HCT116 (cell line): ENCODE results near the gene KIAA1328. TPM values are rescaled to one million over a fixed set of nuclear protein-coding genes. Genes with fewer than 3 reads are reported as not detected.

Experiments used
- ATAC-seq: fragments of 200-7000 bp; cut with Tn5 transposase; 2 replicates; pipeline ENCODE4 v1.9.1; 2020; ENCODE audit warnings: mild to moderate bottlenecking, moderate library complexity
- BruUV-seq: library from RNA; stranded (reverse); fragments of 400-500 nt; replicated peaks from 2 replicates; lab custom pipeline; 2021; lab: Mats Ljungman, UMichigan
- CTCF ChIA-PET: fragments of 300-600 bp; sonication (Branson Sonifier 250); formaldehyde crosslinking; loops from one replicate; lab custom pipeline; 2021; ENCODE audit warnings: antibody characterized with exemption; lab: Charles Lee
- POLR2A ChIA-PET: fragments of 300-600, 350-600 bp; sonication (Branson Sonifier 250); formaldehyde crosslinking; loops from one replicate; lab custom pipeline; 2021; ENCODE audit warnings: antibody characterized with exemption; lab: Charles Lee
- RAD21 ChIA-PET, 2 experiments: fragments of 300-600 bp; sonication (Branson Sonifier 250); formaldehyde crosslinking; loops; one replicate each; lab custom pipeline; 2023; ENCODE audit warnings: low total read pairs in 2 of 2; ENCODE audit not compliant: uncharacterized antibody in 2 of 2, unreplicated experiment in 2 of 2, low non-redundant PET in 1 of 2; lab: Charles Lee
- DNase-seq: peaks from one replicate; pipeline ENCODE4 v3.0.0-alpha.2; 2010; ENCODE audit warnings: low read depth, low spot score
- H2AFZ ChIP-seq: fragments of 200-600 bp; shearing (Covaris generic), sonication (generic); 2 replicates; pipeline ENCODE4 v1.6.1; 2017; ENCODE audit warnings: low read depth, mixed run types, mixed read lengths, antibody characterized with exemption, low read length; ENCODE audit not compliant: poor library complexity, severe bottlenecking
- H3K27ac ChIP-seq: 2 replicates; pipeline ENCODE4 v1.5.1; 2012; ENCODE audit warnings: low read depth, low read length
- H3K27me3 ChIP-seq: fragments of 200-600 bp; sonication (generic); 2 replicates; pipeline ENCODE4 v1.6.1; 2016; ENCODE audit warnings: mixed run types, low read length, mixed read lengths; ENCODE audit not compliant: insufficient read depth
- H3K36me3 ChIP-seq, 2 experiments: fragments of 200-500 bp in 1 of 2; fragments of 200-600 bp in 1 of 2; sonication (Bioruptor generic) in 1 of 2; sonication (generic) in 1 of 2; 2 replicates each; pipeline versions ENCODE4 v1.5.1 to v1.6.1; 2014 to 2016; ENCODE audit warnings: low read length in 2 of 2, inconsistent platforms in 1 of 2, mixed read lengths in 1 of 2, mixed run types in 1 of 2; ENCODE audit not compliant: insufficient read depth in 2 of 2, control insufficient read depth in 1 of 2
- H3K4me1 ChIP-seq, 2 experiments: fragments of 200-600 bp in 1 of 2; sonication (generic) in 1 of 2; 2 replicates each; pipeline versions ENCODE4 v1.5.1 to v1.6.1; 2012 to 2017; ENCODE audit warnings: low read length in 2 of 2, inconsistent platforms in 1 of 2, mild to moderate bottlenecking in 1 of 2, mixed read lengths in 1 of 2, mixed run types in 1 of 2, moderate library complexity in 1 of 2; ENCODE audit not compliant: insufficient read depth in 2 of 2, control insufficient read depth in 1 of 2
- H3K4me2 ChIP-seq: fragments of 200-600 bp; sonication (generic); 2 replicates; pipeline ENCODE4 v1.6.1; 2017; ENCODE audit warnings: mixed run types, low read length, mixed read lengths
- H3K4me3 ChIP-seq, 2 experiments: fragments of 200-600 bp in 1 of 2; sonication (generic) in 1 of 2; replicated peaks in 1 of 2; 2 replicates each; pipeline ENCODE4 v1.5.1; 2011 to 2016; ENCODE audit warnings: low read length in 2 of 2, control low read depth in 1 of 2, low read depth in 1 of 2, mild to moderate bottlenecking in 1 of 2, mixed read lengths in 1 of 2, mixed run types in 1 of 2
- H3K79me2 ChIP-seq: fragments of 200-600 bp; sonication (generic); 2 replicates; pipeline ENCODE4 v1.6.1; 2017; ENCODE audit warnings: mild to moderate bottlenecking, mixed run types, low read length, moderate library complexity, mixed read lengths; ENCODE audit not compliant: insufficient read depth
- H3K9ac ChIP-seq: fragments of 200-600 bp; sonication (generic); 2 replicates; pipeline ENCODE4 v1.6.1; 2016; ENCODE audit warnings: low read length, mixed read lengths
- H3K9me2 ChIP-seq: fragments of 200-600 bp; sonication (generic), shearing (Covaris generic); 2 replicates; pipeline ENCODE4 v1.6.1; 2017; ENCODE audit warnings: mixed run types, mild to moderate bottlenecking, moderate library complexity; ENCODE audit not compliant: insufficient read depth
- H3K9me3 ChIP-seq, 2 experiments: fragments of 200-500 bp in 1 of 2; fragments of 200-600 bp in 1 of 2; sonication (Bioruptor generic) in 1 of 2; sonication (generic) in 1 of 2; 2 replicates each; pipeline ENCODE4 v1.6.1; 2014 to 2017; ENCODE audit warnings: low read length in 2 of 2, mixed read lengths in 2 of 2, inconsistent platforms in 1 of 2, low read depth in 1 of 2, mild to moderate bottlenecking in 1 of 2, mixed run types in 1 of 2, moderate library complexity in 1 of 2; ENCODE audit not compliant: control insufficient read depth in 1 of 2, insufficient read depth in 1 of 2
- H4K20me1 ChIP-seq: fragments of 200-600 bp; sonication (generic), shearing (Covaris generic); 2 replicates; pipeline ENCODE4 v1.6.1; 2017; ENCODE audit warnings: mixed run types, mild to moderate bottlenecking, moderate library complexity; ENCODE audit not compliant: insufficient read depth
- ATF3 ChIP-seq: IDR thresholded peaks from 2 replicates; pipeline ENCODE4 v1.6.1; 2012
- CBX3 ChIP-seq: IDR thresholded peaks from 2 replicates; pipeline ENCODE4 v1.6.1; 2012; ENCODE audit warnings: low read depth
- CEBPB ChIP-seq: IDR thresholded peaks from 2 replicates; pipeline ENCODE4 v1.6.1; 2012; ENCODE audit warnings: low read depth
- CTCF ChIP-seq, 3 experiments: fragments of 200-600 bp in 1 of 3; sonication (generic) in 1 of 3; IDR thresholded peaks in 2 of 3; conservative IDR thresholded peaks in 1 of 3; 2 replicates each; pipeline ENCODE4 v1.5.1; 2012 to 2017; ENCODE audit warnings: low read depth in 2 of 3, low read length in 2 of 3, antibody characterized with exemption in 1 of 3, borderline replicate concordance in 1 of 3, control low read depth in 1 of 3, mild to moderate bottlenecking in 1 of 3, mixed read lengths in 1 of 3, mixed run types in 1 of 3, moderate library complexity in 1 of 3; ENCODE audit not compliant: insufficient read depth in 1 of 3
- EGR1 ChIP-seq: IDR thresholded peaks from 2 replicates; pipeline ENCODE4 v1.6.1; 2012; ENCODE audit warnings: low read depth
- ELF1 ChIP-seq: IDR thresholded peaks from 2 replicates; pipeline ENCODE4 v1.6.1; 2012; ENCODE audit warnings: low read depth, borderline replicate concordance
- EZH2phosphoT487 ChIP-seq: fragments of 200-600 bp; IDR thresholded peaks from 2 replicates; pipeline ENCODE4 v1.6.1; 2018; ENCODE audit warnings: antibody characterized with exemption, borderline replicate concordance
- FOSL1 ChIP-seq: IDR thresholded peaks from 2 replicates; pipeline ENCODE4 v1.6.1; 2012; ENCODE audit warnings: low read depth
- POLR2A ChIP-seq: IDR thresholded peaks from 2 replicates; pipeline ENCODE4 v1.7.0; 2011; ENCODE audit warnings: borderline replicate concordance; ENCODE audit not compliant: insufficient read depth, insufficient read length; ENCODE audit errors: extremely low read depth
- RAD21 ChIP-seq: IDR thresholded peaks from 2 replicates; pipeline ENCODE4 v1.6.1; 2012; ENCODE audit warnings: low read depth, mild to moderate bottlenecking
- SIN3A ChIP-seq: IDR thresholded peaks from 2 replicates; pipeline ENCODE4 v1.6.1; 2012; ENCODE audit warnings: low read depth
- SP1 ChIP-seq: IDR thresholded peaks from 2 replicates; pipeline ENCODE4 v1.6.1; 2012; ENCODE audit warnings: low read depth
- YY1 ChIP-seq: IDR thresholded peaks from 2 replicates; pipeline ENCODE4 v1.6.1; 2011; ENCODE audit warnings: low read length, low read depth, moderate library complexity, mild to moderate bottlenecking; ENCODE audit not compliant: insufficient replicate concordance; ENCODE audit errors: extremely low read depth
- ZBTB33 ChIP-seq: IDR thresholded peaks from 2 replicates; pipeline ENCODE4 v1.6.1; 2011; ENCODE audit warnings: mild to moderate bottlenecking, low read length, moderate library complexity; ENCODE audit not compliant: insufficient replicate concordance; ENCODE audit errors: extremely low read depth
- ZFX ChIP-seq: fragments of 450-650 bp; IDR thresholded peaks from 2 replicates; pipeline ENCODE4 v1.6.1; 2017
- ZNF274 ChIP-seq: fragments of 200-500 bp; sonication (Bioruptor generic); IDR thresholded peaks from 2 replicates; pipeline ENCODE4 v1.6.1; 2014; ENCODE audit warnings: mild to moderate bottlenecking, low read depth, low read length, inconsistent platforms
- intact Hi-C: fragments of 100-400 bp; cut with micrococcal nuclease; formaldehyde crosslinking; loops from 2 replicates; pipeline ENCODE4 v1.10.0; 2022
- total RNA-seq: library from RNA; stranded (reverse); gene quantifications from one replicate; pipeline ENCODE4 v1.2.1, GENCODE V29; 2021; ENCODE audit not compliant: unreplicated experiment

The KIAA1328 gene
- total RNA-seq, 1 experiment from 2014 or later, result 5.2 TPM

- intact Hi-C loops, result no loop called here
- POLR2A ChIA-PET, result no interaction called here
Observed at GRCh38 chr18:36912887-36913286, 84.0 kb downstream of the KIAA1328 start.

GRCh38 chr18:36917907-36918306 is 89.0 kb downstream of the KIAA1328 start:
- H3K4me2 ChIP-seq, result no peak overlapping the region
- H2AFZ ChIP-seq, result no peak overlapping the region
- no peak for ATAC-seq
- no peaks in the 10 kb centered on the region for H3K79me2 ChIP-seq
- no peaks in the 10 kb centered on the region for H3K4me1 ChIP-seq
- no peaks in the 10 kb centered on the region for H3K9me3 ChIP-seq
- no peak overlapping the region for H3K27ac ChIP-seq
- CTCF ChIA-PET, result no interaction called here
- DNase-seq, result no peak
- H3K9ac ChIP-seq, result no peak overlapping the region
- RAD21 ChIA-PET, result no interaction called here
- no peaks in the 10 kb centered on the region for H3K36me3 ChIP-seq
- H3K27me3 ChIP-seq, result no peaks in the 10 kb centered on the region
- no peaks in the 10 kb centered on the region for H4K20me1 ChIP-seq
- TF ChIP-seq YY1, result no peak
- TF ChIP-seq CTCF (IDR thresholded peaks at IDR 0.05 in 2 of 3, conservative IDR thresholded peaks at IDR 0.05 in 1 of 3; ENCODE audit: borderline replicate concordance in 1 of 3, insufficient read depth in 1 of 3, low read depth in 2 of 3, low read length in 2 of 3), result no peak
- no peak for TF ChIP-seq SP1
- no peak for TF ChIP-seq CEBPB
- no peak for TF ChIP-seq EGR1
- TF ChIP-seq ZFX, result no peak
- TF ChIP-seq RAD21, result no peak
- TF ChIP-seq ATF3, result no peak
- TF ChIP-seq EZH2phosphoT487, result no peak
- TF ChIP-seq POLR2A, result no peak
- no peak for TF ChIP-seq CBX3
- TF ChIP-seq ELF1, result no peak
- no peak for TF ChIP-seq ZNF274
- TF ChIP-seq SIN3A, result no peak
- TF ChIP-seq, all 23 proteins: peak for 0
- H3K4me3 ChIP-seq, result no peak overlapping the region
- no TSS peak for BruUV-seq
- no peaks in the 10 kb centered on the region for H3K9me2 ChIP-seq
- intact Hi-C loops, result no loop called here
- POLR2A ChIA-PET, result no interaction called here

More at GRCh38 chr18:36912887-36913286, 84.0 kb downstream of the KIAA1328 start:
- Histone ChIP-seq H3K4me3 (no peak overlapping the region), H3K79me2 (no peaks in the 10 kb centered on the region), H3K9ac (no peak overlapping the region), H3K4me1 (no peaks in the 10 kb centered on the region), H3K9me3 (no peaks in the 10 kb centered on the region), H3K27me3 (no peaks in the 10 kb centered on the region), H3K36me3 (no peaks in the 10 kb centered on the region), H2AFZ (no peak overlapping the region), H4K20me1 (no peaks in the 10 kb centered on the region), H3K4me2 (no peak overlapping the region), H3K27ac (no peak overlapping the region), H3K9me2 (no peaks in the 10 kb centered on the region)
- TF ChIP-seq ZBTB33 (no peak), FOSL1 (no peak), EZH2phosphoT487 (no peak)
- BruUV-seq, result no TSS peak
- RAD21 ChIA-PET, result no interaction called here
- CTCF ChIA-PET, result no interaction called here
- ATAC-seq (no peak), DNase-seq (no peak)
